ENCODE data around the gene ALKBH4.
A peak's percentile ranks its signal among the peaks of the same experiment; 100 is the strongest.

ALKBH4 gene

GRCh38 chr7:102434039-102434486 lies 30.6 kb downstream of the ALKBH4 start:
- ATAC-seq = peak; percentile 58
- no peak for TF ChIP-seq ZFP3 (CRISPR knock-in tag; IDR thresholded peaks at IDR 0.05)
- TF ChIP-seq ARNTL (CRISPR knock-in tag; IDR thresholded peaks at IDR 0.05; ENCODE audit: borderline replicate concordance, low read depth) = no peak
- TF ChIP-seq CREB5 (CRISPR knock-in tag; IDR thresholded peaks at IDR 0.05; ENCODE audit: low read depth) = no peak
- no peak for TF ChIP-seq RARB (CRISPR knock-in tag; IDR thresholded peaks at IDR 0.05)
- no peak for TF ChIP-seq ISL1 (CRISPR knock-in tag; IDR thresholded peaks at IDR 0.05)
- TF ChIP-seq TCF4 (CRISPR knock-in tag; IDR thresholded peaks at IDR 0.05; ENCODE audit: borderline replicate concordance) = no peak
- TF ChIP-seq ZNF8 (CRISPR knock-in tag; IDR thresholded peaks at IDR 0.05) = no peak

- peak; percentile 61 for ATAC-seq
- TF ChIP-seq ESRRG (CRISPR knock-in tag; IDR thresholded peaks at IDR 0.05) (no peak), ZFP30 (CRISPR knock-in tag; IDR thresholded peaks at IDR 0.05) (no peak), RARB (CRISPR knock-in tag; IDR thresholded peaks at IDR 0.05) (no peak), BACH2 (CRISPR knock-in tag; IDR thresholded peaks at IDR 0.05; ENCODE audit: borderline replicate concordance) (no peak), SNAI2 (CRISPR knock-in tag; IDR thresholded peaks at IDR 0.05) (no peak), ISL1 (CRISPR knock-in tag; IDR thresholded peaks at IDR 0.05) (no peak), TOX (CRISPR knock-in tag; IDR thresholded peaks at IDR 0.05; ENCODE audit: borderline replicate concordance) (no peak), ZFP3 (CRISPR knock-in tag; IDR thresholded peaks at IDR 0.05) (no peak)
- TF ChIP-seq, protein P1, sequence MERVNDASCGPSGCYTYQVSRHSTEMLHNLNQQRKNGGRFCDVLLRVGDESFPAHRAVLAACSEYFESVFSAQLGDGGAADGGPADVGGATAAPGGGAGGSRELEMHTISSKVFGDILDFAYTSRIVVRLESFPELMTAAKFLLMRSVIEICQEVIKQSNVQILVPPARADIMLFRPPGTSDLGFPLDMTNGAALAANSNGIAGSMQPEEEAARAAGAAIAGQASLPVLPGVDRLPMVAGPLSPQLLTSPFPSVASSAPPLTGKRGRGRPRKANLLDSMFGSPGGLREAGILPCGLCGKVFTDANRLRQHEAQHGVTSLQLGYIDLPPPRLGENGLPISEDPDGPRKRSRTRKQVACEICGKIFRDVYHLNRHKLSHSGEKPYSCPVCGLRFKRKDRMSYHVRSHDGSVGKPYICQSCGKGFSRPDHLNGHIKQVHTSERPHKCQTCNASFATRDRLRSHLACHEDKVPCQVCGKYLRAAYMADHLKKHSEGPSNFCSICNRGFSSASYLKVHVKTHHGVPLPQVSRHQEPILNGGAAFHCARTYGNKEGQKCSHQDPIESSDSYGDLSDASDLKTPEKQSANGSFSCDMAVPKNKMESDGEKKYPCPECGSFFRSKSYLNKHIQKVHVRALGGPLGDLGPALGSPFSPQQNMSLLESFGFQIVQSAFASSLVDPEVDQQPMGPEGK (CRISPR knock-in tag; IDR thresholded peaks at IDR 0.05; ENCODE audit: borderline replicate concordance) = peak; percentile 61; the same call in 1 of the 2 replicates
Measured at GRCh38 chr7:102433219-102434038, 31.2 kb downstream of the ALKBH4 start, which contains the start of gene ORAI2. Gene ORAI2, plus strand, starts transcription at chr7:102433575. Its CDS starts 5,382 bp downstream, at chr7:102438957.

DNA sequence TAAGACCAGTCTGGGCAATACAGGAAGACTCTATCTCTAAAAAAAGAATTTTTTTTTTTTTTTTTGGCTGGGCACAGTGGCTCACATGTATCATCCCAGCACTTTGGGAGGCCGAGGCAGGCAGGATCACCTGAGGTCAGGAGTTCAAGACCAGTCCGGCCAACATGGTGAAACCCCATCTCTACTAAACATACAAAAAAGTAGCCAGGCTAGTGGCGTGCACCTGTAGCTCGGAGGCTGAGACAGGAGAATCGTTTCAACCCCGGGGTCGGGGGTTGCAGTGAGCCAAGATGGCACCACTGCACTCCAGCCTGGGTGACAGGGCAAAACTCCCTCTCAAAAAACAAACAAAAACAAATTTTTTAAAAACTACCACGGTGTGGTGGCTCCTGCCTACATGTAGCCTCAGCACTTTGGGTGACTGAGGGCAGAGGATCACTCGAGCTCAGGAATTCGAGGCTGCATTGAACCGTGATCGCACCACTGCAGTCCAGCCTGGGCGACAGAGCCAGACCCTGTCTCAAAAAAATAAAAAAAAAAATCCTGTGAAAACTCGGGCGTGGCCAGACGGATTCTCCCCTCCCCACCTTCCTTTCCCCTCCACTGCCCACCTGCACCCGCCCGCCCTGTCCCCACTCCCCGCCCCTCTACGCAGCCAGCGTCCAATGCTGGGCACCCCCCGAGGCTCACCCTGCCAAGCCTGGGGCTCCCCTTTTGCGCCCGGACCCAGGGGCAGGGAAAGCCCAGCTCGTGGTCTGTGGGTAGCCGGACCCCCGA lies 32.0 kb downstream of the ALKBH4 start:
- TF ChIP-seq ZNF565 (CRISPR knock-in tag; conservative IDR thresholded peaks at IDR 0.05; ENCODE audit: low read depth) = no peak
- no peak for TF ChIP-seq ISL1 (CRISPR knock-in tag; IDR thresholded peaks at IDR 0.05)
- TF ChIP-seq OSR1 (CRISPR knock-in tag; IDR thresholded peaks at IDR 0.05) = no peak
- TF ChIP-seq, protein P2, sequence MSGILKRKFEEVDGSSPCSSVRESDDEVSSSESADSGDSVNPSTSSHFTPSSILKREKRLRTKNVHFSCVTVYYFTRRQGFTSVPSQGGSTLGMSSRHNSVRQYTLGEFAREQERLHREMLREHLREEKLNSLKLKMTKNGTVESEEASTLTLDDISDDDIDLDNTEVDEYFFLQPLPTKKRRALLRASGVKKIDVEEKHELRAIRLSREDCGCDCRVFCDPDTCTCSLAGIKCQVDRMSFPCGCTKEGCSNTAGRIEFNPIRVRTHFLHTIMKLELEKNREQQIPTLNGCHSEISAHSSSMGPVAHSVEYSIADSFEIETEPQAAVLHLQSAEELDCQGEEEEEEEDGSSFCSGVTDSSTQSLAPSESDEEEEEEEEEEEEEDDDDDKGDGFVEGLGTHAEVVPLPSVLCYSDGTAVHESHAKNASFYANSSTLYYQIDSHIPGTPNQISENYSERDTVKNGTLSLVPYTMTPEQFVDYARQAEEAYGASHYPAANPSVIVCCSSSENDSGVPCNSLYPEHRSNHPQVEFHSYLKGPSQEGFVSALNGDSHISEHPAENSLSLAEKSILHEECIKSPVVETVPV (CRISPR knock-in tag; IDR thresholded peaks at IDR 0.05) = no peak
- TF ChIP-seq TOX (CRISPR knock-in tag; IDR thresholded peaks at IDR 0.05; ENCODE audit: borderline replicate concordance) = no peak
- TF ChIP-seq, protein P1 (CRISPR knock-in tag; IDR thresholded peaks at IDR 0.05; ENCODE audit: borderline replicate concordance) = no peak
- TF ChIP-seq ZFP3 (CRISPR knock-in tag; IDR thresholded peaks at IDR 0.05) = no peak
- no peak for TF ChIP-seq TCF4 (CRISPR knock-in tag; IDR thresholded peaks at IDR 0.05; ENCODE audit: borderline replicate concordance)
- TF ChIP-seq RARB (CRISPR knock-in tag; IDR thresholded peaks at IDR 0.05) = no peak
- TF ChIP-seq, protein P3, sequence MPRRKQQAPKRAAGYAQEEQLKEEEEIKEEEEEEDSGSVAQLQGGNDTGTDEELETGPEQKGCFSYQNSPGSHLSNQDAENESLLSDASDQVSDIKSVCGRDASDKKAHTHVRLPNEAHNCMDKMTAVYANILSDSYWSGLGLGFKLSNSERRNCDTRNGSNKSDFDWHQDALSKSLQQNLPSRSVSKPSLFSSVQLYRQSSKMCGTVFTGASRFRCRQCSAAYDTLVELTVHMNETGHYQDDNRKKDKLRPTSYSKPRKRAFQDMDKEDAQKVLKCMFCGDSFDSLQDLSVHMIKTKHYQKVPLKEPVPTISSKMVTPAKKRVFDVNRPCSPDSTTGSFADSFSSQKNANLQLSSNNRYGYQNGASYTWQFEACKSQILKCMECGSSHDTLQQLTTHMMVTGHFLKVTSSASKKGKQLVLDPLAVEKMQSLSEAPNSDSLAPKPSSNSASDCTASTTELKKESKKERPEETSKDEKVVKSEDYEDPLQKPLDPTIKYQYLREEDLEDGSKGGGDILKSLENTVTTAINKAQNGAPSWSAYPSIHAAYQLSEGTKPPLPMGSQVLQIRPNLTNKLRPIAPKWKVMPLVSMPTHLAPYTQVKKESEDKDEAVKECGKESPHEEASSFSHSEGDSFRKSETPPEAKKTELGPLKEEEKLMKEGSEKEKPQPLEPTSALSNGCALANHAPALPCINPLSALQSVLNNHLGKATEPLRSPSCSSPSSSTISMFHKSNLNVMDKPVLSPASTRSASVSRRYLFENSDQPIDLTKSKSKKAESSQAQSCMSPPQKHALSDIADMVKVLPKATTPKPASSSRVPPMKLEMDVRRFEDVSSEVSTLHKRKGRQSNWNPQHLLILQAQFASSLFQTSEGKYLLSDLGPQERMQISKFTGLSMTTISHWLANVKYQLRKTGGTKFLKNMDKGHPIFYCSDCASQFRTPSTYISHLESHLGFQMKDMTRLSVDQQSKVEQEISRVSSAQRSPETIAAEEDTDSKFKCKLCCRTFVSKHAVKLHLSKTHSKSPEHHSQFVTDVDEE (CRISPR knock-in tag; IDR thresholded peaks at IDR 0.05) = no peak
- no peak for TF ChIP-seq SNAI2 (CRISPR knock-in tag; IDR thresholded peaks at IDR 0.05)
- no peak for TF ChIP-seq ZNF70 (CRISPR knock-in tag; IDR thresholded peaks at IDR 0.05)
- peak; percentile 5 for ATAC-seq

Measured in SK-N-SH treated with all-trans-retinoic acid at 6 μM for 48 hours (cell line).